Activated CD4-positive, alpha-beta T cell treated with anti-CD3 and anti-CD28 coated beads, Interleukin-2, Interleukin-4, amounts not matched to agents 100 ng/mL and 50 ng/mL, durations not matched to agents 16 hours and 8 hours (primary cell): ENCODE measurements around the gene RPL21.
"Not testable (repeated sequence)": the region's sequence is repeated elsewhere in the genome, so short reads cannot be mapped to it uniquely, and the experiment has no call there.

Experiments
- DNase-seq: peaks from one replicate; pipeline ENCODE4 v3.0.0-alpha.2; 2020; ENCODE audit warnings: low spot score

RPL21 gene

GRCh38 chr13:27289011-27289665, 37.8 kb downstream of the RPL21 start:
- DNase-seq, result no peak

DNA sequence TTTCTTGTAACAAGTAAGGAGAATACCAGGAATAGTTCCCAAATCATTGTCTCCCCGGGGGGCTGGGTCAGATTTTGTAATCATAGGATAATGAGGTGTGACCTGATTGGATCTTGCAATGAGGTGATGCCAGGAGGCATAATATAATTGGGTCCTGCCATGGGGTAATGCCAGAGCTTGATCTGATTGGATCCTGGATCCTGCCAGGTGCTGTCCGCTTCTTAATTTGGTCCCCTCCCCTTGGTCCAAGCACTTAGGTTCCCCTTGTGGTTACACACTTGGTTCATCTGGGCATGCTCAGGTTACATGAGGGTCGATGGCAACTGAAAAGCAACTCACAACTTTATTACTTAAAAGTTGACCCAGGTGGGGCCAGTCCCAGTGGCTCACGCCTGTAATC, 39.4 kb downstream of the RPL21 start:
- no peak for DNase-seq

GRCh38 chr13:27291967-27292366, 40.6 kb downstream of the RPL21 start:
- not testable (repeated sequence) for DNase-seq

GRCh38 chr13:27293076-27293691, 41.8 kb downstream of the RPL21 start:
- no peak for DNase-seq

GRCh38 chr13:27293873-27294515, 42.6 kb downstream of the RPL21 start:
- DNase-seq, result no peak

DNA sequence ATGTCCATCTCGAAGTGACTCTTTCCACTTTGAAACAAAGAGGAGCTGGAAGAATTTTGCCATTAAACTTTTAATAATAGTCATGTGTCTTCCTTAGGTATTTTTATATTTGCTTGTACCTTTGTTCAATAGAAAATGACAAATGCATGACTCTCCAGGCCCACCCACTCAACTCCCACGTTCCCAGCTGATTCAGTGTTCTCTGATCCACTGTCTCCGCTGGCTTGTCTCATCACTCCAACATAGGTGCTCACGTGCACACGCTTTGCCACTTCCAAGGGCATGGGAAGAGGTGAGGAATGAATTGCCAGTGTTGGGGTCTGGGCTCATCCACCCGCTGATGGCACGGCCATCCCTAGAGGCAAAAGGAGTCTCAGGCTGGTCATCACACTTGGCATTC, 43.7 kb downstream of the RPL21 start:
- DNase-seq, result no peak

DNA sequence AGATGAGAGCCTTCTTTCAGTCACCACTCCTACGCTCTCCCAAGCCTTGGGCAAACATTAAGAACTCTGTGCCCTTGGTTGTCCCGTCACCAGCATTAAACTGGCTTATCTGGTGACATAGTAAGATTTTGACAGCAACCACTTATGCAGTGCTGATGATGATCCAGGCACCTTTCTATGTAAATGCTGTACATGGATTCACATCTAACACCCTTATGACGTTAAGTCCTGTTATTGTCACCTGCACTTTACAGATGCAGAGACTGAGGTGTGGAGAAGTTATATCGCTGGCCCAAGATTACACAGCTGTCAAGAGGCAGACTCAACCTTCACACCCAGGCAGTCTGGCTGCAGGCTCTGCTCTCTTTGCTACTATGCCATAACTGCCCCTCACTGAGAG, 44.3 kb downstream of the RPL21 start:
- DNase-seq, result no peak

DNA sequence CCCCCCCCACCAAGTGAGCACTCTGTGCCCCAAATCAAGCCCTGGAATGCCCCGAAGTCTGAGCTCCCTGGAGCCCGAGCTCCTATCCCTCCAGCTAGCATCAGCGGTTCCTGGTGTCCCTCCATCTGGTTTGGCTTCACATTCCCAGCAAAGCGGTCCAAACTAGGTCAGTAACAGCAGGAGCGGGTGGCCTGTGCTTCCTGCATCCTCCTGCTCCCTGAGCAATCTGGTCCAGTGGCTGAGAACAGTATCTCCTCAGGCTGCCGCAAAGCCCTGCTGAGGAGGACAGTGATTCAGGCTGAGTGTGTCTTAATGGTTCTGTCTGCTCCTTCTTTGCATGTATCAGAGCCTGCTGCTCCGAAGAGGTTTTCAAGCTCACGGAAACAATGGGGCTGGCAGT, 45.1 kb downstream of the RPL21 start:
- DNase-seq, result no peak

GRCh38 chr13:27298849-27299248, 47.5 kb downstream of the RPL21 start:
- no peak for DNase-seq

DNA sequence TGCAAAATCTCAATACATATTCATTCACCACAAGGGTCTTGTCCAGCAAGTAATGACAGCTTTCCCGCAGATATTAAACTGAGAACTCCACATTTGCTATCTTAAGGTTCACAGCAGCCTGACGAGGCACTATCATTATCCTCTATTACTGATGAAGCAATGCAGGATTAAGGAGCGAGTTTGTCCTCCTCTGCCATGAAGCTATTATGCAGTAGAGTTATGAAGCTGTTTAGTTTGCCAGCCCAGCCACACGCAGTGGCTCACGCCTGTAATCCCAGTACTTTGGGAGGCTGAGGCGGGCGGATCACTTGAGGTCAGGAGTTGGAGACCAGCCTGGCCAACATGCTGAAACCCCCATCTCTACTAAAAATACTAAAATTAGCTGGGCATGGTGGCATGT, 49.0 kb downstream of the RPL21 start:
- not testable (repeated sequence) for DNase-seq

DNA sequence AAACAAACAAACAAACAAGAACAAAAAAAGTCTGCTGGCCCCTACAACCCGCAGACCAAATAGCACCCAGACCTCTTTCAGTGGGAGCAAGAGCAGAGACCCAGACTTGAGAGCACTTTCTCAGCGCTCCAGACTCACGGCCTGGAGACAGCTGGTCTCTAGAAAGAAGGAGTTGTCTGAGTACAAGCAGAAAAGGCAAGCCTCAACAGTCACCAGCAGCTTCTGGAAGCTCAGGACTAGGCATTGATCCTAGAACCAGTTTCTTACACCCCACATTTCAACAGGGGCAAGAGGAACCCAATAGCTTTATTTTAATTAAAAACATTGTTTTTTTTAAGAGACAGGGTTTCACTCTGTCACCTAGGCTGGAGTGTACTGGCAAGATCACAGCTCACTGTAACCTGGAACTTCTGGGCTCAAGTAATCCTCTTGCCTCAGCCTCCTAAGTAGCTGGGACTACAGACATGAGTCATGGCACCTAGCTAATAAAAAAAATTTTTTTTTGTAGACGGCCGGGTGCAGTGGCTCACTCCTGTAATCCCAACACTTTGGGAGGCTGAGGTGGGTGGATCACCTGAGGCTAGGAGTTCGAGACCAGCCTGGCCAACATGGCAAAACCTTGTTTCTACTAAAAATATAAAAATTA, 49.7 kb downstream of the RPL21 start:
- no peak for DNase-seq

- DNase-seq, result no peak
These were observed 51.4 kb downstream of the RPL21 start for GRCh38 chr13:27302643-27303262.

GRCh38 chr13:27304099-27304498, 52.7 kb downstream of the RPL21 start:
- DNase-seq, result no peak

DNA sequence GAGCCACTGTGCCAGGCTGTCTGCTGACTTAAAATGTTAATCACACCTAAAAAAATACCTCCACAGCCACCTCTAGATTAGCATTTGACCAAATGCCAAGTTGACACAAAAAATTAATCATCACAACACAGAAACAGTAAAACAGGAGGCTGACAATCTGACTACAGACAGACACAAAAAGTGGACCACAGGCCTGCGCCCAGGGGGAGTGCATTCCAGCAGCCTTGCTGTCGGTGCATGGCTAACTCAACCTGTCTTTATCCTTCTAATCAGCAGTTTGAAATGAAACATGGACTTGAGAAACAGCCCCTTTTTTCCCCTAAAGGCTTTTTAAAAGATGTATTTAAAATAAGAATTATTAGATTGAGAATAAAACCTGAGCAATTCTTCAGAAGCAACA, 53.3 kb downstream of the RPL21 start:
- DNase-seq, result no peak
